ENCODE measurements around the gene EXOC5.

Gene EXOC5

DNA sequence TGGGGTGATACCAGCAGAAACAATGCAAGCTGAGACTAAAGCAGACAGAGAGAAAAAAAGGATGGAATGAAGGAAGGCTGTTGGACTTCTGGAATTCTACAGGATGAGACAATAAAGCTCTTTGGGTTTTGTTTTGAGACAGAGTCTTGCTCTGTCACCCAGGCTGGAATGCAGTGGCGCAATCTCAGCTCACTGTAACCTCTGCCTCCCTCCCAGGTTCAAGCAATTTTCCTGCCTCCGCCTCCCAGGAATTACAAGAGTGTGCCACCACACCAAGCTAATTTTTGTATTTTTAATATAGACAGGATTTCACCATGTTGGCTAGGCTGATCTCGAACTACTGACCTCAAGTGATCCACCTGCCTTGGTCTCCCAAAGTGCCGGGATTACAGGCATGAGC, 115.4 kb downstream of the EXOC5 start:
- DNase-seq: no peak
